Measurements from ENCODE around the gene PHF2.

GRCh38 chr9:93600504-93600903 lies 24.1 kb downstream of the PHF2 start:
- TF ChIP-seq CTCF (IDR thresholded peaks at IDR 0.05) (no peak), POLR2A (IDR thresholded peaks at IDR 0.05) (no peak)
